ENCODE results near the gene CCDC18. TPM values are rescaled to one million over a fixed set of nuclear protein-coding genes. Genes with fewer than 3 reads are reported as not detected.

CCDC18 gene
- total RNA-seq, 1 experiment from 2014 or later = 7.1 TPM

GRCh38 chr1:93148001-93148400, 32.5 kb upstream of the CCDC18 start:
- no TSS peak for BruUV-seq (replicated peaks)
- no peak for DNase-seq
- intact Hi-C loops (cut with micrococcal nuclease; ENCODE audit: unreplicated experiment) = no loop called here
- no peak for TF ChIP-seq CTCF (IDR thresholded peaks at IDR 0.05; ENCODE audit: insufficient read depth in 1 of 2, low read depth in 1 of 2, low read length in 1 of 2, severe bottlenecking in 1 of 2, unreplicated experiment in 1 of 2)
- POLR2A ChIA-PET = no interaction called here
- H3K27me3 Mint-ChIP-seq (ENCODE audit: insufficient read depth, unreplicated experiment) = no peaks in the 10 kb centered on the region
- H3K4me1 Mint-ChIP-seq (ENCODE audit: low read depth, unreplicated experiment) = no peaks in the 10 kb centered on the region
- H3K4me3 Mint-ChIP-seq (ENCODE audit: unreplicated experiment) = no peak overlapping the region
- peaks cover 45% of the 10 kb centered on the region for H3K36me3 Mint-ChIP-seq (ENCODE audit: insufficient read depth, unreplicated experiment)
- CTCF ChIA-PET = no interaction called here
- Histone ChIP-seq H3K4me3 (ENCODE audit: low read depth, low read length) (no peak overlapping the region), H3K27me3 (replicated peaks; ENCODE audit: control insufficient read depth, insufficient read depth, low read length) (no peaks in the 10 kb centered on the region), H3K4me1 (no peaks in the 10 kb centered on the region), H3K9me3 (no peaks in the 10 kb centered on the region), H3K36me3 (ENCODE audit: control insufficient read depth, insufficient read depth, low read length) (no peaks in the 10 kb centered on the region)
- H3K27ac Mint-ChIP-seq (ENCODE audit: unreplicated experiment) = no peak overlapping the region
- H3K9me3 Mint-ChIP-seq (ENCODE audit: unreplicated experiment) = no peaks in the 10 kb centered on the region

- H3K9me3 Mint-ChIP-seq (ENCODE audit: unreplicated experiment) = no peaks in the 10 kb centered on the region
- no peaks in the 10 kb centered on the region for H3K9me3 ChIP-seq
- no peak overlapping the region for H3K4me3 ChIP-seq (ENCODE audit: low read depth, low read length)
- H3K4me1 ChIP-seq = no peaks in the 10 kb centered on the region
- CTCF ChIA-PET = no interaction called here
- peaks cover 40% of the 10 kb centered on the region for H3K36me3 Mint-ChIP-seq (ENCODE audit: insufficient read depth, unreplicated experiment)
- TF ChIP-seq CTCF (IDR thresholded peaks at IDR 0.05; ENCODE audit: insufficient read depth in 1 of 2, low read depth in 1 of 2, low read length in 1 of 2, severe bottlenecking in 1 of 2, unreplicated experiment in 1 of 2) = no peak
- no peaks in the 10 kb centered on the region for H3K27me3 ChIP-seq (replicated peaks; ENCODE audit: control insufficient read depth, insufficient read depth, low read length)
- intact Hi-C loops (cut with micrococcal nuclease; ENCODE audit: unreplicated experiment) = no loop called here
- no peaks in the 10 kb centered on the region for H3K36me3 ChIP-seq (ENCODE audit: control insufficient read depth, insufficient read depth, low read length)
- no peaks in the 10 kb centered on the region for H3K27me3 Mint-ChIP-seq (ENCODE audit: insufficient read depth, unreplicated experiment)
- no peak for DNase-seq
- no TSS peak for BruUV-seq (replicated peaks)
- H3K27ac Mint-ChIP-seq (ENCODE audit: unreplicated experiment) = no peak overlapping the region
- no peaks in the 10 kb centered on the region for H3K4me1 Mint-ChIP-seq (ENCODE audit: low read depth, unreplicated experiment)
- POLR2A ChIA-PET = no interaction called here
- H3K4me3 Mint-ChIP-seq (ENCODE audit: unreplicated experiment) = no peak overlapping the region
These were observed 29.8 kb upstream of the CCDC18 start for GRCh38 chr1:93150729-93151128.

GRCh38 chr1:93151474-93151873, 29.1 kb upstream of the CCDC18 start:
- H3K4me3 Mint-ChIP-seq (ENCODE audit: unreplicated experiment) = no peak overlapping the region
- BruUV-seq (replicated peaks) = no TSS peak
- CTCF ChIA-PET = no interaction called here
- H3K36me3 Mint-ChIP-seq (ENCODE audit: insufficient read depth, unreplicated experiment) = peaks cover 42% of the 10 kb centered on the region
- no peaks in the 10 kb centered on the region for H3K4me1 Mint-ChIP-seq (ENCODE audit: low read depth, unreplicated experiment)
- no peak overlapping the region for H3K27ac Mint-ChIP-seq (ENCODE audit: unreplicated experiment)
- H3K4me3 ChIP-seq (ENCODE audit: low read depth, low read length) = no peak overlapping the region
- no peaks in the 10 kb centered on the region for H3K4me1 ChIP-seq
- no peaks in the 10 kb centered on the region for H3K9me3 Mint-ChIP-seq (ENCODE audit: unreplicated experiment)
- TF ChIP-seq CTCF (IDR thresholded peaks at IDR 0.05; ENCODE audit: insufficient read depth in 1 of 2, low read depth in 1 of 2, low read length in 1 of 2, severe bottlenecking in 1 of 2, unreplicated experiment in 1 of 2) = no peak
- H3K9me3 ChIP-seq = no peaks in the 10 kb centered on the region
- H3K36me3 ChIP-seq (ENCODE audit: control insufficient read depth, insufficient read depth, low read length) = no peaks in the 10 kb centered on the region
- POLR2A ChIA-PET = no interaction called here
- DNase-seq = no peak
- H3K27me3 Mint-ChIP-seq (ENCODE audit: insufficient read depth, unreplicated experiment) = no peaks in the 10 kb centered on the region
- intact Hi-C loops (cut with micrococcal nuclease; ENCODE audit: unreplicated experiment) = no loop called here
- H3K27me3 ChIP-seq (replicated peaks; ENCODE audit: control insufficient read depth, insufficient read depth, low read length) = no peaks in the 10 kb centered on the region

All from Caco-2 (cell line).